PFSK-1 (cell line): ENCODE data around the gene LANCL1.

ENCODE experiments used
- FOXP2 ChIP-seq: optimal IDR thresholded peaks from 2 replicates; pipeline ENCODE3; 2011; ENCODE audit warnings: borderline replicate concordance, control low read depth, inconsistent platforms; ENCODE audit not compliant: insufficient read depth; ENCODE audit errors: extremely low read length, extremely low read depth
- POLR2AphosphoS5 ChIP-seq: IDR thresholded peaks from 2 replicates; pipeline ENCODE4 v1.6.1; 2012; ENCODE audit warnings: low read depth, mild to moderate bottlenecking, control low read depth, low read length, moderate library complexity
- SIN3A ChIP-seq: IDR thresholded peaks from 2 replicates; pipeline ENCODE4 v1.6.1; 2012; ENCODE audit warnings: mild to moderate bottlenecking, low read length, moderate library complexity, borderline replicate concordance; ENCODE audit not compliant: insufficient read depth
- TAF1 ChIP-seq: IDR thresholded peaks from 2 replicates; pipeline ENCODE4 v1.6.1; 2012; ENCODE audit warnings: low read length, control low read depth, borderline replicate concordance; ENCODE audit not compliant: insufficient read depth
- TF ChIP-seq, protein P1 (sequence below), 2 experiments: IDR thresholded peaks; 2 replicates each; pipeline versions ENCODE4 v1.6.1 to v1.8.0; 2011 to 2012; ENCODE audit warnings: low read depth in 2 of 2, low read length in 2 of 2, control low read depth in 1 of 2, inconsistent platforms in 1 of 2, mild to moderate bottlenecking in 1 of 2, moderate library complexity in 1 of 2; ENCODE audit not compliant: insufficient read depth in 1 of 2

LANCL1 gene

DNA sequence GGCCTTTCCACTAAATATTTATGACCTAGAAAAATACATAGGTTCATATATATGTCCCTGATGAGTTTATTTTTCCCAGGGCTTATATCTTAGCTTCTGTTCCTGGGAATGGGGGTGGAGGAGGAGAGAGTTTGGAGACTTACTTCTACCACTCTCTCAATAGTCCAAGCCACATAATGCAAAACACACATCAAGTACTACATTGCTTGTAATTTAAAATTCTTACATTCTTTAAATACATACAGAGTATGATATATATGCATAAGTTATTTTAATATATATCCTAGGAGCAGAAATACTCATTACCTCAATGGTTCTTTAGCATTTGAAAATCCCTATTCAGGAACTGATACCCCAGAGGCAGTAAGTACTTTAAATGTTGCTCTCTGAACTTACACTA, 88.4 kb downstream of the LANCL1 start:
- TF ChIP-seq SIN3A, result no peak
- TF ChIP-seq POLR2AphosphoS5, result no peak
- TF ChIP-seq, protein P1, sequence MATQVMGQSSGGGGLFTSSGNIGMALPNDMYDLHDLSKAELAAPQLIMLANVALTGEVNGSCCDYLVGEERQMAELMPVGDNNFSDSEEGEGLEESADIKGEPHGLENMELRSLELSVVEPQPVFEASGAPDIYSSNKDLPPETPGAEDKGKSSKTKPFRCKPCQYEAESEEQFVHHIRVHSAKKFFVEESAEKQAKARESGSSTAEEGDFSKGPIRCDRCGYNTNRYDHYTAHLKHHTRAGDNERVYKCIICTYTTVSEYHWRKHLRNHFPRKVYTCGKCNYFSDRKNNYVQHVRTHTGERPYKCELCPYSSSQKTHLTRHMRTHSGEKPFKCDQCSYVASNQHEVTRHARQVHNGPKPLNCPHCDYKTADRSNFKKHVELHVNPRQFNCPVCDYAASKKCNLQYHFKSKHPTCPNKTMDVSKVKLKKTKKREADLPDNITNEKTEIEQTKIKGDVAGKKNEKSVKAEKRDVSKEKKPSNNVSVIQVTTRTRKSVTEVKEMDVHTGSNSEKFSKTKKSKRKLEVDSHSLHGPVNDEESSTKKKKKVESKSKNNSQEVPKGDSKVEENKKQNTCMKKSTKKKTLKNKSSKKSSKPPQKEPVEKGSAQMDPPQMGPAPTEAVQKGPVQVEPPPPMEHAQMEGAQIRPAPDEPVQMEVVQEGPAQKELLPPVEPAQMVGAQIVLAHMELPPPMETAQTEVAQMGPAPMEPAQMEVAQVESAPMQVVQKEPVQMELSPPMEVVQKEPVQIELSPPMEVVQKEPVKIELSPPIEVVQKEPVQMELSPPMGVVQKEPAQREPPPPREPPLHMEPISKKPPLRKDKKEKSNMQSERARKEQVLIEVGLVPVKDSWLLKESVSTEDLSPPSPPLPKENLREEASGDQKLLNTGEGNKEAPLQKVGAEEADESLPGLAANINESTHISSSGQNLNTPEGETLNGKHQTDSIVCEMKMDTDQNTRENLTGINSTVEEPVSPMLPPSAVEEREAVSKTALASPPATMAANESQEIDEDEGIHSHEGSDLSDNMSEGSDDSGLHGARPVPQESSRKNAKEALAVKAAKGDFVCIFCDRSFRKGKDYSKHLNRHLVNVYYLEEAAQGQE (IDR thresholded peaks at IDR 0.05; ENCODE audit: insufficient read depth in 1 of 2, low read depth in 2 of 2, low read length in 2 of 2), result no peak
- TF ChIP-seq FOXP2, result no peak
- TF ChIP-seq TAF1, result no peak

DNA sequence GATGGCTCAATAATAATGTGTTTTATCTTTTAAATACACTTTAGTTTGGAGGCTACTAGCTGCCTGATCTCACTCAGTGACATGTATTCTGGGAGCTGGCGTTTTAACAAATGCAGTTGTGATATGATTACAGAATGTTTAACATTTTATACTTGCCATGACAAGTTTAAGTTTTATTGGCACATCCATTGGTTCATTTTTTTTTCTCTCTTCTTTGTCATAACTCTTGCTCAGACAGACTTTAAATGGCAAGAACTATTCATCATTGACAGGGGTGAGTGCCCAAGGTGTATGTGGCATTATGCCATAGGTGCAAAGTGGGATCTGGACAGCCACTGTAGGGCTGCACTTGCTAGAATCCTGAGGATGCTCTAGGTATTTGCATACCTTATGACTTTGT, 89.5 kb downstream of the LANCL1 start:
- TF ChIP-seq, protein P1 (IDR thresholded peaks at IDR 0.05; ENCODE audit: insufficient read depth in 1 of 2, low read depth in 2 of 2, low read length in 2 of 2), result no peak
- TF ChIP-seq TAF1 (no peak), FOXP2 (no peak), SIN3A (no peak), POLR2AphosphoS5 (no peak)
